Fibroblast of lung (primary cell): ENCODE measurements around the gene XAGE1B. TPM values are rescaled to one million over a fixed set of nuclear protein-coding genes. Genes with fewer than 3 reads are reported as not detected.
"Not testable (repeated sequence)": the region's sequence is repeated elsewhere in the genome, so short reads cannot be mapped to it uniquely, and the experiment has no call there.

Experiments used
- DNase-seq, 2 donors: peaks; one replicate each; pipeline versions ENCODE4 v3.0.0 to v3.0.0-alpha.2; 2010; ENCODE audit warnings: low read depth in 2 of 2
- H2AFZ ChIP-seq: 2 replicates; pipeline ENCODE4 v1.5.1; 2012; ENCODE audit warnings: low read length, control low read depth, inconsistent platforms
- H3K27ac ChIP-seq: 2 replicates; pipeline ENCODE4 v1.5.1; 2011; ENCODE audit warnings: low read length, control low read depth; ENCODE audit not compliant: insufficient read depth
- H3K27me3 ChIP-seq: 2 replicates; pipeline ENCODE4 v1.5.1; 2011; ENCODE audit warnings: mild to moderate bottlenecking, low read length; ENCODE audit not compliant: control insufficient read depth, insufficient read depth
- H3K36me3 ChIP-seq: 2 replicates; pipeline ENCODE4 v1.5.1; 2011; ENCODE audit warnings: low read length; ENCODE audit not compliant: control insufficient read depth, insufficient read depth
- H3K4me1 ChIP-seq: 2 replicates; pipeline ENCODE4 v1.5.1; 2011; ENCODE audit warnings: low read length; ENCODE audit not compliant: control insufficient read depth, insufficient read depth; ENCODE audit errors: extremely low read depth
- H3K4me2 ChIP-seq: 2 replicates; pipeline ENCODE4 v1.5.1; 2011; ENCODE audit warnings: low read length, control low read depth; ENCODE audit not compliant: insufficient read depth; ENCODE audit errors: extremely low read depth
- H3K4me3 ChIP-seq, 4 experiments: fragments of 200-600 bp in 1 of 4; sonication (generic) in 1 of 4; replicated peaks in 1 of 4; 2 replicates each; pipeline ENCODE4 v1.5.1; 2011 to 2016; ENCODE audit warnings: low read length in 4 of 4, low read depth in 3 of 4, mild to moderate bottlenecking in 3 of 4, control low read depth in 2 of 4, inconsistent platforms in 1 of 4, mixed read lengths in 1 of 4; ENCODE audit not compliant: insufficient read depth in 1 of 4; ENCODE audit errors: control extremely low read depth in 1 of 4
- H3K79me2 ChIP-seq: 2 replicates; pipeline ENCODE4 v1.5.1; 2012; ENCODE audit warnings: mild to moderate bottlenecking, low read length, inconsistent platforms; ENCODE audit not compliant: control insufficient read depth, insufficient read depth
- H3K9ac ChIP-seq: 2 replicates; pipeline ENCODE4 v1.5.1; 2011; ENCODE audit warnings: mild to moderate bottlenecking, low read length, control low read depth; ENCODE audit not compliant: insufficient read depth
- H3K9me3 ChIP-seq: 2 replicates; pipeline ENCODE4 v1.5.1; 2012; ENCODE audit warnings: low read depth, low read length; ENCODE audit not compliant: control insufficient read depth, insufficient read depth
- H4K20me1 ChIP-seq: 2 replicates; pipeline ENCODE4 v1.5.1; 2011; ENCODE audit warnings: low read length; ENCODE audit not compliant: control insufficient read depth, insufficient read depth; ENCODE audit errors: extremely low read depth
- polyA plus RNA-seq, 2 donors: library from polyadenylated mRNA; depleted of rRNA in 1 of 2; stranded (reverse) in 1 of 2; unstranded in 1 of 2; fragments of >200 nt; gene quantifications; 2 replicates each; pipeline ENCODE4 v1.2.1, GENCODE V29; 2011 to 2012; ENCODE audit warnings: missing spikeins in 1 of 2
- total RNA-seq: library from RNA; depleted of rRNA; stranded (reverse); fragments of >200 nt; gene quantifications from 2 replicates; pipeline ENCODE4 v1.2.1, GENCODE V29; 2014

XAGE1B gene
- total and polyA plus RNA-seq, 2 donors (not counting 1 experiment from before 2014, with no cell fraction given) = not detected

GRCh38 chrX:52495545-52496418 is 21.1 kb downstream of the XAGE1B start, which contains the start of gene XAGE1A:
XAGE1A (plus strand) TSS chrX:52495808; CDS start chrX:52497362, 1,554 bp downstream.
- DNase-seq, H3K4me2 ChIP-seq, H4K20me1 ChIP-seq, H3K4me1 ChIP-seq, H3K9ac ChIP-seq, H3K27me3 ChIP-seq, H3K27ac ChIP-seq, H3K9me3 ChIP-seq, H2AFZ ChIP-seq, H3K36me3 ChIP-seq, H3K4me3 ChIP-seq, H3K79me2 ChIP-seq: not testable (repeated sequence)

DNA sequence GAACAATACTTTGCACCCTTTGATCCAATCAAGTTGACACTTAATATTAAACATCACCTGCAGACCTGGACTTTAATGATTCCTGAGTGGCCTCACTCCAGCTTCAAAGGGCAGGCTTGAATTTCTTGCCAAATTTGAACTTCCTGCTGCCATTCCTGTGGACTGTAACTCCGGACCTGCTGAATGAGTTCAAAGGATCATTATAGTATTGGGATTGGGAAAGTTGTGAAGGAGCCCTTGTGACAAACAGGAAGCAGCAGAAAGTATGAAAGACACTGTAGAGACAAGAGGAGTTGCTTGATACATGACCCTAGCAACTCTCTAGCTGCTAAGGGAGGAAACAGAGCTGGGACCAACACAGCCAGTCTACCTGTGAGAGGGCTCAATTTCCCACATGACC is 45.6 kb downstream of the XAGE1B start:
- H3K36me3 ChIP-seq, H4K20me1 ChIP-seq, H3K9ac ChIP-seq, H3K27me3 ChIP-seq, H3K9me3 ChIP-seq, H3K4me3 ChIP-seq, H2AFZ ChIP-seq, DNase-seq, H3K4me1 ChIP-seq, H3K27ac ChIP-seq, H3K79me2 ChIP-seq, H3K4me2 ChIP-seq: not testable (repeated sequence)

Other genes with a start within 250 kb of the XAGE1B start
- gene XAGE2, start 148.0 kb downstream of the XAGE1B start, total RNA-seq = not detected in 2 replicates
- gene XAGE2, start 148.0 kb downstream of the XAGE1B start, polyA plus RNA-seq = not detected in 2 replicates
- gene XAGE1A, start 21.3 kb downstream of the XAGE1B start, total RNA-seq = not detected in 2 replicates
- gene XAGE1A, start 21.3 kb downstream of the XAGE1B start, polyA plus RNA-seq = not detected in 2 replicates
- not detected in 2 replicates for gene SSX7, start 137.8 kb upstream of the XAGE1B start, total RNA-seq
- not detected in 2 replicates for gene SSX7, start 137.8 kb upstream of the XAGE1B start, polyA plus RNA-seq
- gene SSX2, start 190.1 kb upstream of the XAGE1B start, total RNA-seq = not detected in 2 replicates
- gene SSX2, start 190.1 kb upstream of the XAGE1B start, polyA plus RNA-seq = not detected in 2 replicates
- not detected in 2 replicates for gene SSX2B, start 234.2 kb upstream of the XAGE1B start, total RNA-seq
- gene SSX2B, start 234.2 kb upstream of the XAGE1B start, polyA plus RNA-seq = not detected in 2 replicates